ENCODE data around the gene MAFG. TPM values are rescaled to one million over a fixed set of nuclear protein-coding genes. Genes with fewer than 3 reads are reported as not detected.

The MAFG gene
- polyA plus RNA-seq, 1 of the 3 experiments (the other 2 are of a cell fraction) = 38.7 TPM

GRCh38 chr17:81871387-81872230, 55.9 kb downstream of the MAFG start (continued):
- TF ChIP-seq PBX3 (IDR thresholded peaks at IDR 0.05) = no peak
- TF ChIP-seq GABPA (IDR thresholded peaks at IDR 0.05; ENCODE audit: low read depth) = peak; percentile 83; the same call in 1 of the 2 replicates
- TF ChIP-seq NRF1 (IDR thresholded peaks at IDR 0.05; ENCODE audit: low read depth, low read length) = peak; percentile 92
- peak; percentile 68; the same call in 1 of the 2 replicates for TF ChIP-seq ZBTB33 (IDR thresholded peaks at IDR 0.05; ENCODE audit: borderline replicate concordance, low read depth)
- TF ChIP-seq TEAD4 (IDR thresholded peaks at IDR 0.05; ENCODE audit: borderline replicate concordance, insufficient read depth) = peak; percentile 54; the same call in 1 of the 2 replicates
- TF ChIP-seq, protein P1, sequence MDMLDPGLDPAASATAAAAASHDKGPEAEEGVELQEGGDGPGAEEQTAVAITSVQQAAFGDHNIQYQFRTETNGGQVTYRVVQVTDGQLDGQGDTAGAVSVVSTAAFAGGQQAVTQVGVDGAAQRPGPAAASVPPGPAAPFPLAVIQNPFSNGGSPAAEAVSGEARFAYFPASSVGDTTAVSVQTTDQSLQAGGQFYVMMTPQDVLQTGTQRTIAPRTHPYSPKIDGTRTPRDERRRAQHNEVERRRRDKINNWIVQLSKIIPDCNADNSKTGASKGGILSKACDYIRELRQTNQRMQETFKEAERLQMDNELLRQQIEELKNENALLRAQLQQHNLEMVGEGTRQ (IDR thresholded peaks at IDR 0.05; ENCODE audit: borderline replicate concordance, low read depth, low read length) = no peak; the same call in 1 of the 2 replicates
- TF ChIP-seq GATA2 (CRISPR knock-in tag; IDR thresholded peaks at IDR 0.05) = no peak

GRCh38 chr17:81870981-81871386, 56.6 kb downstream of the MAFG start, which contains the start of gene ARHGDIA:
Gene ARHGDIA (minus strand): TSS chr17:81871337. CDS start chr17:81869930, 1,407 bp downstream.
- H3K27me3 ChIP-seq (ENCODE audit: insufficient read depth) = no peaks in the 10 kb centered on the region
- no peaks in the 10 kb centered on the region for H3K9me2 ChIP-seq
- DNase-seq = no peak
- H3K79me2 ChIP-seq (ENCODE audit: insufficient read depth) = peaks cover 54% of the 10 kb centered on the region
- H3K9me3 ChIP-seq = no peaks in the 10 kb centered on the region
- peak within 1 kb of the TSS; percentile 83 to 97 for H3K4me3 ChIP-seq (ENCODE audit: low read depth in 2 of 2, low read length in 1 of 2)
- H4K20me1 ChIP-seq (ENCODE audit: insufficient read depth) = peaks cover 39% of the 10 kb centered on the region
- H3K36me3 ChIP-seq (replicated peaks in 1 of 2; ENCODE audit: control insufficient read depth in 1 of 2, insufficient read depth in 2 of 2, low read length in 1 of 2) = peaks cover 19 to 25% of the 10 kb centered on the region in 2 experiments
- H3K4me1 ChIP-seq (ENCODE audit: control insufficient read depth in 1 of 2, insufficient read depth in 2 of 2, low read depth in 1 of 2, low read length in 1 of 2) = peaks cover 24 to 47% of the 10 kb centered on the region in 2 experiments; a peak in 3 of 4 replicates
- peak within 1 kb of the TSS; percentile 99 for H3K9ac ChIP-seq
- peak within 1 kb of the TSS; percentile 100 for H3K4me2 ChIP-seq
- peaks cover 77% of the 10 kb centered on the region for H3F3A ChIP-seq (replicated peaks; ENCODE audit: insufficient read depth)
- CTCF ChIA-PET = interaction anchor here (1.1 to 6.9 kb wide), 12 partner anchors 10 to 166 kb away, joined by 4 to 54 read pairs (median 21); partner anchors contain the start of genes ALYREF, ANAPC11, CENPX and DCXR
- WGBS (ENCODE audit: low lambda C conversion rate) = 0% methylated on average over 5 of the region's 64 CpGs
- POLR2A ChIA-PET = interaction anchor here (0.7 to 2.4 kb wide), 6 partner anchors 10 to 188 kb away, joined by 3 to 16 read pairs (median 6); partner anchors contain the start of genes ARL16, HGS, MAFG and MCRIP1
- TF ChIP-seq SIN3A (IDR thresholded peaks at IDR 0.05; ENCODE audit: borderline replicate concordance, low read depth, low read length) = no peak
- TF ChIP-seq PBX3 (IDR thresholded peaks at IDR 0.05) = peak; percentile 58
- peak within 1 kb of the TSS; percentile 95 for H3K27ac ChIP-seq (ENCODE audit: low read depth in 2 of 2, low read length in 1 of 2)
- H2AFZ ChIP-seq (ENCODE audit: low read depth) = peak within 1 kb of the TSS; percentile 69
